GM19239 (cell line): ENCODE results near the gene CLCN6.

Experiments used
- DNase-seq: peaks from one replicate; pipeline ENCODE4 v3.0.0; 2011; ENCODE audit warnings: low spot score; ENCODE audit not compliant: insufficient read length
- FAIRE-seq: peaks from 2 replicates; lab custom pipeline; 2011; peaks lifted over from hg19 to GRCh38; lab: Jason Lieb, UNC

Gene CLCN6

DNA sequence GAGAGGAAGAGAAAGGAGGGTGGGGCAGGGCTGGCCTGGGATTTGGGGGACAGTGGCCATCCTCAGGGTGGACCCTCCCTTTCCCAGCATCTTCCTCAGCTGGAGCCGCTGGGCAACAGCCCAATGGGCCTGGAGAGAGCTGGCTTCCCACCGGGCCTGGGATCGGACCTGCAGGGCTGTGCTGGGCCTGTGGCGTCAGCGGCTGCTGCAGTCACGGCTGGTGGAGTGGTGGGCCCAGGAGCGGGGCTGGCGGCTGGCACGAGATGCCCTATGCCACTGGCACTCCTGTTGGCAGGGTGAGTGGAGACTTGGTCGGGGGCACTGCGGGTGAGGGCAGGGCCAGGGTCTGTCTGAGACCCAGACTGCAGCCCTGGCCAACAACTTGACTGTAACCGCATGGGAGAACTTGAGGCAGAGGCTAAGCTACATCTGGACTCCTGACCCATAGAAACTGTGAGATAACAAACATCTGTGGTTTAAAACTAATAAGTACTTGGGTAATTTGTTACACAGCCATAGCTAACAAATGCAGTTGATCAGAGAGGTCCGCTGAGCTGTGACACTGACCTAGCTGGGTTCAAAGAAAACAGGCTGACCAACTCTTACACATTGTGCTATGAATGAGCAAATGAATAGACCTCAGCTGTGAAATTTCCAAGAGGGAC is 26.1 kb upstream of the CLCN6 start:
- FAIRE-seq: no peak
- no peak for DNase-seq

DNA sequence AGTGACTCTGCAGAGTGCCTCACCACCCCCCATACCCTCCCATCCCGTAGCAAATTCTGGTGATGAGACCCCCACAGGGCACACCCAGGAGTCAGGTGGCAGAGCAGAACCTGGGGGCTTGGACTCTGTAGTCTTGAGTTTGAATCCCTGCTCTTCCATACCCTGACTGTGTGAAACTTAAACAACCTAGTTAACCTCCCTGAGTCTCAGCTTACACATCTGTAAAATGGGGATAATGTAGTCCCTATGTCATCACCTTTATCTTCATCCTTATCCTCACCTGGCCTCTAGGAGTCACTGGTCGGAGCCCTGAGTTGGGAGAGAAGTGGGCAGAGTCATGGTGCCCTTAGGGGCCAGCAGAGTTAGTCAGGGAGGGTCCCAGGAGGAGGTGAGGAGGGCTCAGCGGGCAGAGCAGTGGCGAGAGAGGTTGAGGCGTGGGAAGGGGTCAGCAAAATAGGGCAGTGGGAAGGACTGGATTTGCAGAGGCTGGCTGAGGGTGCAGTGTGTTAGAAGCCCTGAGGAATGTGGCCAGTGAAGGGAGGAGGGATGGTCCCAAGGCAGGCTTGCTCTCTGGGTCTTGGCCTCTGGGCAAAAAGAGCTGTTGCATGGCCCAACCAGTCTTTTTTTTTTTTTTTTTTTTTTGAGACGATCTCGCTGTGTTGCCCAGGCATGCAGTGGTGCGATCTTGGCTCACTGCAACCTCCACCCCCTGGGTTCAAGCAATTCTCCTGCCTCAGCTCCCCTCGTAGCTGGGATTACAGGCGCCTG is 25.4 kb upstream of the CLCN6 start:
- DNase-seq (no peak), FAIRE-seq (no peak)

DNA sequence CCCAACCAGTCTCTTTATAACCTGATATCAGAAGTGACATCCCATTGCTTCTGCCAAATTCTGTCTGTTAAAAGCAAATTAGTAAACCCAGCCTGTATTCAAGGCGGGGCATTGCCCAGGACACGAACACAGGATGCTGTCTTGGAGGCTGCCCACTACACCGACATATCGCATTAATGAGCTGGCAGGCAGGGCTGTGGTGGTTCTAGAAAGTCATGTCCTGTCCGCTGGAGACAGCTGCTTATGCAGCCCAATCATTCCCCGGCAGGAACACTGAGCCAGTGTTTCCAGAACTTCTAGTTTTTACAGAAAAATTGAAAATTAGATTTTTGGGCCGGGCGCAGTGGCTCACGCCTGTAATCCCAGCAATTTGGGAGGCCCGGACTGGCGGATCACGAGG is 24.7 kb upstream of the CLCN6 start:
- FAIRE-seq (no peak), DNase-seq (no peak)

DNA sequence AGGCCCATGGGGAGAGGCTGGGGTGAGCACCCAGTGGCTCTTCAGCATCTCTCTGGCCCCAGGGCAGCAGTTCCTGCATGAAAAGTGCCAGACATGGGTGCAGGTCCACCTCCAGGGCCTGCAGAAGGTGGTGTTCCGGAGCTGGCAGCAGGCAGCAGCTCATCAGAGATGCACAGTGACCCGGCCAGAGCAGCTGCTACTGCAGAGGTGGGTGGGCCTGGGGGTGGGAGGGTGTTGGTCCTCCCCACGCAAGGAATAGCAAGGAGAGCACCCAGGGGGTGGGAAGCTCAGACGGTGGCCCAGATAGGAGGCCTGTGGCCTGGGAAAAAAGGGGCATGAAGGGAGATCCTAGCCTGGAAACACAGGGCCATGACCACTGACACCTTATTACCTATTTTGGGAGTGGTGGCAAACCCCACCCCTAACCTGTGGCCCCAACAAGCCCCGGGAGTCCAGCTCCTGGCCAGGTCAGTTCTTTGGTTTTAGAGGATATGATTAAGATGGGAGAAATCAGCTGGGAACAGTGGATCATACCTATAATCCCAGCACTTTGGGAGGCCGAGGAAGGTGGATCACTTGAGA is 23.8 kb upstream of the CLCN6 start:
- no peak for FAIRE-seq
- DNase-seq: no peak

DNA sequence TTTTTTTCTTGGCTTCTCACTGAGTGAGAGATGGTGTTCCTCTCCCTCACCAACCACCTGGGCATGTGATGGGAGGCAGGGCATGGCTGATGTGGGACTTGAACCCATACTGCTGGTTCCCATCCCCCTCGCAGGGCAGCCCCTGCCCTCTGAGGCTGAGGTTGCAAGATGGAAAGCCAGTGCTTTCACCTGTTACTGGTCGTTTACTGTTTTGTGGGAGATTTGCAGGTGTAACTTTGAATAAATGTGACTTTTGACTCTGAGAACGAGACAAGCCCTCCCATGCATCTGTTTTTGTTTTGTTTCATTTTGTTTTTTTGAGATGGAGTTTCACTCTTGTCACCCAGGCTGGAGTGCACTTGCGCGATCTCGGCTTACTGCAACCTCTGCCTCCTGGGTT is 22.4 kb upstream of the CLCN6 start:
- FAIRE-seq (no peak), DNase-seq (no peak)

DNA sequence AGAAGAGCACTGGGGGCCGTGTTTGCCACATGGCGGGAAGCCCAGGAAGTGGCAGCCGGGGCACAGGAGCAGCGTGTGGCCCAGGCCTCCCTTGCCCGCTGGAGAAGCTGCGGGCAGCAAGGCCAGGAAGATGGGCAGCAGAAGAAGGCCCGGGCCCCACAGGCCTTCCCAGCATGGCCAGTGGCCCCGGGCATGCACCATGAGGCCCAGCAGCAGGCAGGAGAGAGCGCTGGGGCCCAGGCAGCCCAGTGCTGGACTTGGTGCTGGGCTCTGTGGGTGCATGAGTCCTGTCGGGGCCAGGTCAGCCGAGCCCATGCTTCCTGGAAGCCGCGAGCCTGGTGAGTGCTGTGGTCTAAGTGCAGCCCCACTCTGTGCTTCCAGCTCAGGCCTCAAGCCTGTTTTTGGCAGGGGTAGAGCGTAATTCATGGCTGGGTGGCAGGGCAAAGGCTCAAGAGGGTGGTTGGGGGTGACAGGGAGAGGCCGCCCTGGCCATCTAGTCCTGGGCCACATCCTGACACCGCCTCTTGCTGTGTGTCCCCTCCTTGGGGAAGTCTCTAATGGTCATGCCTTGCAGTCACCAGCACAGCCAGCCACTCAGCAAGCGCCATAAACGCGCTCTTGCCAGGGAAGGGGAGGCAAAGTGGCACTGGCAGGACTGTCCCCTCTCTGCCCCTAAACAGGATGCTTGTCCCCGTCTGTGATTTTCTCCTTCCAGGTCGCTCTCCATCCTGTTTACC is 21.6 kb upstream of the CLCN6 start:
- DNase-seq (no peak), FAIRE-seq (no peak)

DNA sequence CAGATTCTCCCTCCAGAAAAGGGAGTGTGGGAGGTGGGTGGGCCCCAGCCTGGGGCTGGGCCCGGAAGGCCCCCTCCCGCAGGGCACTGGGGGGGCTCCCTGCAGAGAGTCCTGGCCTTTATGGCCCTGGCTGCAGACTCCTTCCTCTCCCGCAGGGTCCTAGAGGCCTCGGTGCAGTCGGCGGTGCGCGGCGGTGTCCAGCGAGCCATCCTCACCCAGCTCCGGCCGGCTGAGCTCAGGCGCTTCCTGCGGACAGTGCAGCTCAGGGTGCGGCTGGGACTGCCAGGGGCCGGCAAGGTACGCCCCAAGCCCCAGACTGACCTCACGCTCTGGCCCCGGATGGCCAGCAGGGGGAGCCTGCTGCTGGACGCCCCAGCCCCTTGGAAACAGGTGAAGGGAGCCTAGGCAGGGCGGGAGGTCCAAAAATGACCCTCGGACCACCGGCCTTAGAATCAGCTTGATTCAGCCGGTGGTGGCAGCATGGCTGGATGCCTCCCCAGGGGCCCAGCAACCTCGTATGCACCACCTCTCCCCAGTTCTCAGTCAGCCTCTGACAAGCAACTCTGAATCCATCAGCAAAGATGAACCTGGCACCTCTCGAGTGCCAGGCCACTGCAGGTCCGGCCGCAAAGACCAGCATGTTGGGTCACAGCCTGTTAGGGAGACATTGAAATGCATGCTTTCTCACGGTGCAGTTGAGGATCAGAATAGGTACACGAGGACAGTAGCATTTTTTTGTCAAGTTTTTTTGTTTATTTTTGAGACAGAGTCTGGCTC is 20.8 kb upstream of the CLCN6 start:
- no peak for FAIRE-seq

DNA sequence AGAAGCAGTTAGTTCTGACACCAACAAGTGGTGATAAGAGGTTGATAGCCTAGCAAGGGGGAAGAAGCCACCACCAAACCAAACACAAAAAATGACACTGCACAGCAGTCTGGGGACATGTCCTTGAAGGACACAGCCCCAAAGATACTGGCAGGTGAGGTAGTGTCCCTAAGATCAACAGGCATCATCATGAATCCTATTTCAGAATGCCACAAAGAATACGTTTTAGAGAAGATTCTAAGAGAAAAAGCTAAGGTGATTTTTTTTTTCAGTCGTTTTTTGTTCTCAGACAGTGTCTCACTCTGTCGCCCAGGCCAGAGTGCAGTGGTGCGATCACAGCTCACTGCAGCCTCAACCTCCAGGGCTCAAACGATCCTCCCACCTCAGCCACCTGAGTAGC is 19.8 kb upstream of the CLCN6 start:
- DNase-seq: no peak
- no peak for FAIRE-seq

More for the DNA sequence above, 20.8 kb upstream of the CLCN6 start:
- DNase-seq: peak; percentile 83

DNA sequence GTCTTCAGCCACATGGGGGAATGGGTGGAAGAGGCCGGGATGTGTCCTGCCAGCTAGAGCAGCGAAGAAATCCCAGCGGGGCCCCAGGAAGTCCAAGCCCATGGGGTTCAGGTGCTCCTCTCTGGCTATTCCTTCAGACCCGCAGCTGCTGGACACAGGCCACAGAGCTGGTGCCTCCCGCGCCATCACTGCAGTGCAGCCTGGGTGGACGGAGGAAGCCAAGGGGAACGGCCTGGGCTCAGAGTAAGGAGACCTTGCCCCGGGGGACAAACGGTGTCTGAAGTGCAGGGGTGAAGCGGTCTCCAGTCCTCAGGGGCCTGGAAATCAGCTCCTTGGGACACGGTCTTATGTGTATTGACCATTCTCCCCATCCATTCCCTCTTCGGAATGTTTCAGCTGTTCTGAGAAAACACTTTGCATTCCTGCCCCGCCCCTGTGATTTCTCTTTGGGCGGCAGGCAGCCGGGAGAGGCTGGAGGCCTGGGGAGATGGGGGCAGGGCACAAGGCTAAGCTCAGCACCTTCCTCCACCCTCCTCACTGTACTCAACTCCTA is 18.7 kb upstream of the CLCN6 start:
- FAIRE-seq: no peak
- no peak for DNase-seq

DNA sequence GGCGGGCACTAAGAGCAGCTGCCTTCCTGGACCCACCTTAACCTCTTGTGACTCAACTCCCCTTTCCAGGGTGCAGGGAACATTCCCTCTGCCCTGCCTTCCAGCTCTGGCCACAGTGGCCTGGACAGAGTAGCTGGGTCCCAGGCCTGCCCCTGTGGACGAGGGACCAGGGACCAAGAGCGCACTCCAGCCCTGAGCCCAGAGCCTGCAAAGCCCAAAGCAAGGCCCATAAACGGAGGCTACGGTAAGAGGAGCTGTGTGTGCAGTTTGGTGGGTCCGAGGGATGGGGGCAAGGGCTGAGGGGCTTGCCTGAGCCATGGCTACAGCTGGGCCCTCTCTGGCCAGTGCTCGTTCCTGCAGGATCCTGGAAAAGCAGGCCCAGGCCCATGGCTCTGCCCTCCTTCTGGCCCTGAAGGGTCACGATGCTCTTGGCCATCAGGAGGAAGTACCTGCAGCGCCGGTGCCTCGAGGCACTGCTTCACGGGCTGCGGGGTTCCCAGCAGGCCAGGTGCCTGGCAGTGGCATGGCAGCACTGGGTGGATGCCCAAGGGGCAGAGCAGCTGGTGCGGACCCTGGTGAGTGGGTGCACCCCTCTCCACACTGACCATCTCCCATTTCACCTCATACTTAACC is 18.1 kb upstream of the CLCN6 start:
- FAIRE-seq: no peak
- no peak for DNase-seq

DNA sequence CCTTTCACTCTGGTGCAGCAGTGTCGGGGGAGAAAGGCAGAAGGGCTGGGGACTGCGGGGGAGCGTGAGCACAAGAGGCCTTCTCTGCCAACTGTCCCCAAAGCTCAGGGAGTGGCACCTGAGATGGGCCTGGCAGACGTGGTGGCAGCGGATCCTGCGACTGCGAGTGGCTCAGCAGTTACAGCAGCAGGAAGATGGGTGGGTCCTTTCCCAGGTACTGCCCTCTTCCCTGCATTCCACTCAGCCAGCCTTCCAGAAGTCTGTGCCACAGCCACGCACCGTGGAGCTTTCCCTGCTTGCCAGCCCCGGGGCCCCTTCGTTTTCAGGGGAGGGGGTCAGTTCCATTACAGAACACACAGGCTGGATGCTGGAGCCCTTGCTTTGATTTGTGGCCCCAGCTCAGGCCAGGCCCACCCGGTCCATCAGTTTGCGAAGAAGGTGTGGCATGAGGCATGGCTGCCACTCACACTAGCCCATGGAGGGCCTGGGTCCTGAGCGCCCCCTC is 17.4 kb upstream of the CLCN6 start:
- DNase-seq: no peak

DNA sequence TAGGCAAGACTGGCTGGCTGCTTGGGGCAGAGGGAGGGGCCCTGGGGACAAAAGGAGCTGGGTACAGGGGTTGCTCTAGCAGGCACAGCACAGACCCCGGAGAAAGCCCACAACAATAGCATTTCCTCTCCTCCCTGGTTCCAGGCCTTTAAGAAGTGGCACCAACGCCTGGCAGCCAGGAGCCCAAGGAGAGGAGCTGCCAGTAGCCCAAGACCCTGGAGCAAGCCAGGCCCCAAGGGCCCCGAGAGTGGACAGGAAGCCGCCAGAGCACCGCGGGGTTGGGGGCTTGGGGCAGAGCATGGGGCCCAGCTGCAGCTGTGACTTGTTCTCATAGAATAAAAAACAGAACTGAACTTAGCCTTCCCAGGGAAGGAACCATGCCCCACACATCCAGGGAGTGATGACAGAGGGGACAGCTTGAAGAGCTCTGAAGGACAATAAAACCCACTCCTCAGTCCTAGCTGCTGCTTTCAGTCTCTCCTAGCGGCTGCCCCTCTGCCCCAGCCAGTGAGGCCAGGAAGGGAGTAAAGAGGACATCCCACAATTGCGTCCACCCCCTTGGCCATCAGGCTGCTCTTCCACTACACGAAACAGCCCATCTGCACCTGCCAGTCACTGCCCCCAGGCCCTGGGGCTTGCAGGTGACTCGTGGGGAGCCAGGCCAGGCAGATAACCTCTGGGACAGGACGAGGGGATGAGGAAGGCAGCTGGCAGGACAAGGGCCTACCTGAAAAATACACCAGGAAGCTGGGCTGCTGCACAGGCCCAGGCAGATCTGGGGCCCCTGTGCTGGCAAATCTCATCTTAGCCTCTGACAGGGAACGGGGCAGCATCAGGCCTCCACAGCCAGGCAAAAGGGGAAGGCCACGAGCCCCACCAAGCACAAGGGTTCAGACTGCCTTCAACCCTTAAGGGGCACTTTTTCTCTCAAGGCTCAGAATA is 16.6 kb upstream of the CLCN6 start:
- no peak for FAIRE-seq
- no peak for DNase-seq

More for the DNA sequence above, 17.4 kb upstream of the CLCN6 start:
- FAIRE-seq: no peak

DNA sequence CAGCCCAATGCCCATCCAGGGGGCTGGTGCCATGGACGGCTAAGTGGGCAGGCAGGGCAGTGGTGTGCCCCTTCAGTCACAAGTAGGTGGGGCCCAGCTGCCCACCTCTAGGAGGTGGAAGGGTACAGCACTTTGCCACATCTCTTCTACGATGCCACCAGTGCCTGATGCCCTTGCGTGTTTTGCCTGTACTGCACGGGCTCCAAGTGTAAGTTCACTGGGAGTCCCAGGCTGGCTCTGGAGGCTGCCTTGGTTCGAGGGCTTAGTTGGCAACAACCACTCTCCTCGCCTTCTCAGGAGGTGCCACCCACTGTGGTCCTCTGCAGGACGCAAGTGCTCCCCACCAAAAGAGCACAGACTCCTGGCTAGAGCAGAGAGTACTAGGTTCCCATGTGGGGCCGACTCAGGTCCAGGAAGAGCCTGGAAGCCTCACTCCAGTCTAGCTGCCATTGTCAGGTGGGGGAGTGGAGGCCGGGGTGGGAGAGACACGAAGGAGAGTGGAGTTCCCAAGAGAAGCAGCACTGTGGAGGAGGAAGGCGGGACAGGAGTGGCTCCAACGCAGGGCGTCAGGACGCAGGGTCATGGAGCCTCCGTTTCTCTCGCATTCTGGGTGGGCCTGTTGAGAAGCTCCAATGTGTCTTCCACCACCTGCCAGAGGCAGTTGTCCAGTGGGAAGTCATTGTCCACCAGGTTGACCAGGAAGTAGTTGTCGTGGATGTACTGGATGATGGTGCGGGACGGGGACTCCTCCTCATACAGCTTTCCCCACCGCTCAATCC is 15.7 kb upstream of the CLCN6 start:
- DNase-seq: no peak
- FAIRE-seq: no peak

DNA sequence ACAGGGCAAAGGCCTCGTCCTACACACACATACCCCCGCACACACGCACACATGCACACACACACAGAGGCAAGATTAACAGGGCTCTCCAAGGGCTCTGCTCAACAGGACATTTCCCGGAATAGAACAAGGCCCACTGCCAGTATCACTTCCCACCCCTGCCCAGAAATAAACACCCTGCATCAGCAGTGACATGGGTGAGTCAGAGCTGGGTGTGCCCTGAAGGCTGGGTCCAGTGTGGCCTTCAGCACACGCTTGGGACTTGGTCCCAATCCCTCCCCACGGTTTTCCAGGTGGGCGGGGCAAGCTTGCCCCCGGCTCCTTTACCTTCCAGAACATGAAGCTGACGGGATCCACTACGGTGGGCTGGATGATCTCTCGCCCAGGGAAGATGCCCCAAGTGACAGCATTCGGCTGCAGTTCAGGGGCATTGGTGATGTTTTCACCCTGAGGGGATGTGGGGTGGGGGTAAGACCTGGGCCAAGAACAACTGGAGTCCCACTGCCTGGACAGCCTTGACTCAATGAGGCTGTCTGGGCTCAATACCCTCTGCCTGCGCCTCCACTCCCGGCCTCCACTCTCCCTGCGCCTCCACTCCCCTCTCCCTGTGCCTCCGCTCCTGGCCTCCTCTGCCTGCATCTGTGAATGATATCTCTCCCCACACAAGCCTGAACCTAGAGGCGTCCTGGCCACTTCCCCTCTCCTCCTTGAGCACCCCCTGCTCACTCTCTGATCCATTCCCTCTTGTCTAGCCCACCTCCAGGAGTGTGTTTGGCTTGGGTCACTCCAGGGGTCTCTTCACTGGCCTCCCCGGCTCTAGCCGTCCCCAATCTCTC is 14.9 kb upstream of the CLCN6 start:
- no peak for FAIRE-seq
- DNase-seq: no peak

DNA sequence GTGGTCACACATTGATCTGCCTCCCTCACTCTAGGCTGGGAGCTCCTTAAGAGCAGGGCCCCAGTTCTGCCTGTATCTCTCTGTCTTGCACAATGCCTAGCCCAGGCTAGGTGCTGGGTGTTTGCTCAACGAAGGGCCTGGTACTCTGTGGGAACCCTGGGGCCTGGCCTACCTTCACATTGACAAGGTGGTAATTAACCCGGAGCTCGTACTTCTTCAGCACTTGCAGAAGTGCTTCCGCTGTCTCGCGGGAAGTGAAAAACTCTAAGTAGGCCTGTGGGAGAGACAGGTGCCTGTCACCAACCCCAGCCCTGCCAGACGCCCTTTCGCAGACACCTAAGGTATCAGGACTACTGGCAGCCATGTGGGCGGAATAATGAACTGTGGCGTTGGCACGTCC is 13.9 kb upstream of the CLCN6 start:
- no peak for FAIRE-seq
- DNase-seq: no peak

DNA sequence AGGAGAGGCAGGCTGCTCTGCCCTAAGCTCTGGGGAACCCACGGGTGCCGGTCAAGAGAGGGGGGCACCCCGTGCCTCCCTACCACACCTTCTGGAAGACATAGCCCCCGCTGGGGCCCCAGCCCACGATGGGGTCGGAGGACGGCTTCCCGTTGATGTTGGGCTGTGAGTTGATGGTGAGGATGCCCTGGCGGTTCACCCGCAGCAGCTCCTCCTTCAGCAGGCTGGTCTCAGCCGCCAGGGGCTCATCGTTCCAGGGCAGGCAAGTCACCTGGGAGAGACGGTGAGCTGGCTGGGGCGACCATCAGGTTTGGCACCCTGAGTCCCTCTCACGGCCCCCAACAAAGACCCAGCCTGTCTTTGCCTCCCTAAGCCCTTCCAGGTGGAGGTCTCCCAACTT is 12.2 kb upstream of the CLCN6 start:
- DNase-seq: no peak

More for the DNA sequence above, 12.2 kb upstream of the CLCN6 start:
- FAIRE-seq: no peak
